ENCODE results near the gene CRCP.

GRCh38 chr7:66181845-66182244, 67.2 kb downstream of the CRCP start:
- TF ChIP-seq CTCF (IDR thresholded peaks at IDR 0.05; ENCODE audit: insufficient read depth, low read length) (no peak), REST (IDR thresholded peaks at IDR 0.05; ENCODE audit: insufficient replicate concordance, low read depth) (no peak)
